HepG2 (cell line): Measurements from ENCODE around the gene DLEC1. TPM values are rescaled to one million over a fixed set of nuclear protein-coding genes. Genes with fewer than 3 reads are reported as not detected.

Source experiments
- ATAC-seq: fragments of 200-7000 bp; cut with Tn5 transposase; 3 replicates; pipeline ENCODE4 v1.9.1; 2020; ENCODE audit warnings: mild to moderate bottlenecking, moderate library complexity
- BruUV-seq: library from RNA; stranded (reverse); fragments of 400-500 nt; replicated peaks from 2 replicates; lab custom pipeline; 2021; lab: Mats Ljungman, UMichigan
- CTCF ChIA-PET: fragments of 300-600 bp; formaldehyde crosslinking; extraction: SDS; loops from one replicate; lab custom pipeline; 2021; ENCODE audit warnings: low total read pairs, inconsistent platforms, low intra/inter-chr PET ratio; lab: Yijun Ruan, JAX
- POLR2A ChIA-PET: fragments of 350-600 bp; sonication (Branson Sonifier 250); formaldehyde crosslinking; loops from one replicate; lab custom pipeline; 2020; ENCODE audit warnings: antibody characterized with exemption, inconsistent platforms; lab: Yijun Ruan, JAX
- DNase-seq: peaks from one replicate; pipeline ENCODE4 v3.0.0-alpha.2; 2015; ENCODE audit warnings: low spot score
- FAIRE-seq: peaks from 3 replicates; lab custom pipeline; 2011; peaks lifted over from hg19 to GRCh38; lab: Jason Lieb, UNC
- H2AFZ ChIP-seq: one replicate; pipeline ENCODE4 v1.6.1; 2011; ENCODE audit warnings: low read length, inconsistent platforms
- H3K27ac ChIP-seq: fragments of 300-600 bp; 3 replicates; pipeline ENCODE4 v1.8.0; 2011; ENCODE audit warnings: mixed run types, mild to moderate bottlenecking, mixed read lengths, low read length, inconsistent platforms; ENCODE audit not compliant: insufficient read depth; ENCODE audit errors: extremely low read length
- H3K27me3 ChIP-seq, 2 experiments: fragments of 200-600 bp in 1 of 2; 2 replicates in 1 of 2; 3 replicates in 1 of 2; pipeline versions ENCODE4 v1.6.0 to v1.8.0; 2011; ENCODE audit warnings: low read length in 2 of 2, mild to moderate bottlenecking in 2 of 2, moderate library complexity in 2 of 2, inconsistent platforms in 1 of 2; ENCODE audit not compliant: insufficient read depth in 2 of 2, control insufficient read depth in 1 of 2
- H3K36me3 ChIP-seq, 2 experiments: fragments of 200-600 bp in 1 of 2; replicated peaks in 1 of 2; 2 replicates in 1 of 2; 3 replicates in 1 of 2; pipeline versions ENCODE4 v1.5.1 to v1.8.0; 2011; ENCODE audit warnings: low read length in 2 of 2, inconsistent platforms in 1 of 2; ENCODE audit not compliant: insufficient read depth in 2 of 2, control insufficient read depth in 1 of 2
- H3K4me1 ChIP-seq: 2 replicates; pipeline ENCODE4 v1.5.1; 2012; ENCODE audit warnings: low read length, inconsistent platforms; ENCODE audit not compliant: insufficient read depth
- H3K4me2 ChIP-seq: 2 replicates; pipeline ENCODE4 v1.6.0; 2011; ENCODE audit warnings: low read depth, low read length, inconsistent platforms
- H3K4me3 ChIP-seq, 3 experiments: fragments of 200-600 bp in 1 of 3; sonication (generic), shearing (Covaris generic) in 1 of 3; replicated peaks in 1 of 3; 2 replicates each; pipeline ENCODE4 v1.5.1; 2011 to 2016; ENCODE audit warnings: low read length in 3 of 3, inconsistent platforms in 2 of 3, low read depth in 2 of 3, mild to moderate bottlenecking in 2 of 3, control low read depth in 1 of 3, mixed read lengths in 1 of 3; ENCODE audit not compliant: insufficient read depth in 1 of 3
- H3K79me2 ChIP-seq: one replicate; pipeline ENCODE4 v1.6.1; 2011; ENCODE audit warnings: low read length, inconsistent platforms; ENCODE audit not compliant: insufficient read depth
- H3K9ac ChIP-seq: 2 replicates; pipeline ENCODE4 v1.6.0; 2011; ENCODE audit warnings: mild to moderate bottlenecking, low read depth, low read length, inconsistent platforms; ENCODE audit not compliant: insufficient read depth
- H3K9me3 ChIP-seq: 2 replicates; pipeline ENCODE4 v1.5.1; 2012; ENCODE audit warnings: mild to moderate bottlenecking, low read length
- H4K20me1 ChIP-seq: 2 replicates; pipeline ENCODE4 v1.6.0; 2011; ENCODE audit warnings: inconsistent platforms, mild to moderate bottlenecking, low read length, moderate library complexity; ENCODE audit not compliant: insufficient read depth
- CAMTA2 ChIP-seq: sonication (generic); formaldehyde crosslinking; IDR thresholded peaks from 2 replicates; pipeline ENCODE4 v1.4.0; 2020; ENCODE audit warnings: mild to moderate bottlenecking, missing genetic modification reagents, borderline replicate concordance
- ZNF644 ChIP-seq: IDR thresholded peaks from 2 replicates; pipeline ENCODE4 v1.6.1; 2016; ENCODE audit warnings: low read depth
- WGBS: methylation state at CpG from one replicate; pipeline ENCODE4 v1.1.6; 2017; ENCODE audit warnings: low lambda C conversion rate; 5-methylcytosine and 5-hydroxymethylcytosine counted together
- in situ Hi-C: cut with HindIII; loops from 2 replicates; pipeline ENCODE4 v1.10.0; 2017; ENCODE audit warnings: low pct_unique_long_range_greater_than_20kb; ENCODE audit not compliant: extremely low pct_ligation_motif_present
- intact Hi-C: fragments of 100-400 bp; cut with micrococcal nuclease; formaldehyde crosslinking; loops from one replicate; pipeline ENCODE4 v1.10.0; 2022; ENCODE audit not compliant: unreplicated experiment
- polyA plus RNA-seq, 8 experiments: library from polyadenylated mRNA; depleted of rRNA in 3 of 8; stranded (reverse) in 7 of 8; unstranded in 1 of 8; fragments of >200 nt; fragmentation: Illumina TruSeq in 4 of 8; extraction: Trizol in 4 of 8; gene quantifications; 2 replicates each; pipeline versions ENCODE4 v1.2.1 to v1.2.3, GENCODE V29; 2011 to 2016; ENCODE audit warnings: low read depth in 4 of 8, missing spikeins in 1 of 8, mixed read lengths in 1 of 8; ENCODE audit not compliant: insufficient read depth in 1 of 8
- total RNA-seq, 5 experiments: library from RNA; depleted of rRNA; stranded (reverse); fragments of >200 nt; fragmentation: Illumina TruSeq; extraction: Trizol; gene quantifications; 2 replicates each; pipeline ENCODE4 v1.2.3, GENCODE V29; 2016; ENCODE audit warnings: low read depth in 1 of 5
- TF ChIP-seq, protein P1 (sequence below), 2 experiments: sonication (generic) in 1 of 2; formaldehyde crosslinking in 1 of 2; IDR thresholded peaks; 2 replicates each; pipeline versions ENCODE4 v1.4.0 to v1.6.1; 2016 to 2020; ENCODE audit warnings: borderline replicate concordance in 1 of 2, low read depth in 1 of 2, mild to moderate bottlenecking in 1 of 2, missing genetic modification reagents in 1 of 2
- TF ChIP-seq, protein P2 (sequence below): sonication (generic); formaldehyde crosslinking; IDR thresholded peaks from 2 replicates; pipeline ENCODE4 v1.8.1; 2023; ENCODE audit warnings: mild to moderate bottlenecking, missing genetic modification reagents
- TF ChIP-seq, protein P3 (sequence below): sonication (generic); formaldehyde crosslinking; IDR thresholded peaks from 2 replicates; pipeline ENCODE4 v1.5.0; 2020; ENCODE audit warnings: mild to moderate bottlenecking, missing genetic modification reagents
- TF ChIP-seq, protein P4 (sequence below): sonication (generic); formaldehyde crosslinking; IDR thresholded peaks from 2 replicates; pipeline ENCODE4 v1.5.0; 2020; ENCODE audit warnings: missing genetic modification reagents

DLEC1 gene
- total and polyA plus RNA-seq, 2 of the 13 experiments (the other 11 are each of a cell fraction or from before 2014, with no cell fraction given), result 0.09 TPM; not detected in 1

DNA sequence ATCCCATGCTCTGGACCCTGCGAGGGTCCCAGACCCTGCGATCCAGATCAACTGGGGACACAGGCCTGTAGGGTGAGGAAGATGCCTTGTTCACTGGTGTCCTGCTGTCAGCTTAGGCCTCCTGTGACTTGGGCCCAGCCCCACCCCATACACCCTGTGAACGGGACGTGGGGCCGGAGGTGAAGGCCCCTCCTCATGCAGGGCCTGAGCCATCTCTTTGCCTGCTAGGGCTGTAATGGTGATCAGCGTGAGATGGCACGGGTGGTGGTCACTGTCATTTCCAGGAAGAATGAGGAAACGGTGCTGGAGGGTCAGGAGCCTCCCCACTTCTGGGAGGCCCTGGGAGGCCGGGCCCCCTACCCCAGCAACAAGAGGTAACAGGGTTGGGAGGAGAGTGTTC, 36.1 kb upstream of the DLEC1 start:
- Histone ChIP-seq H3K27ac (no peak overlapping the region), H3K4me3 (peak overlapping the region in 1 of 3 experiments; percentile 77; a peak in 2 of 6 replicates), H3K79me2 (no peaks in the 10 kb centered on the region), H3K9me3 (no peaks in the 10 kb centered on the region), H3K9ac (peak overlapping the region; percentile 55; the same call in 1 of the 2 replicates), H2AFZ (peak overlapping the region; percentile 70)
- POLR2A ChIA-PET, result interaction anchor here (1.1 kb wide), 1 partner anchor 93 kb away, joined by 4 read pairs; no protein-coding TSS in a partner anchor
- TF ChIP-seq CAMTA2 (CRISPR knock-in tag) (0 out of 2 replicates have a peak, but pooled peaks have one; percentile 47), ZNF644 (no peak)
- TF ChIP-seq, protein P1, sequence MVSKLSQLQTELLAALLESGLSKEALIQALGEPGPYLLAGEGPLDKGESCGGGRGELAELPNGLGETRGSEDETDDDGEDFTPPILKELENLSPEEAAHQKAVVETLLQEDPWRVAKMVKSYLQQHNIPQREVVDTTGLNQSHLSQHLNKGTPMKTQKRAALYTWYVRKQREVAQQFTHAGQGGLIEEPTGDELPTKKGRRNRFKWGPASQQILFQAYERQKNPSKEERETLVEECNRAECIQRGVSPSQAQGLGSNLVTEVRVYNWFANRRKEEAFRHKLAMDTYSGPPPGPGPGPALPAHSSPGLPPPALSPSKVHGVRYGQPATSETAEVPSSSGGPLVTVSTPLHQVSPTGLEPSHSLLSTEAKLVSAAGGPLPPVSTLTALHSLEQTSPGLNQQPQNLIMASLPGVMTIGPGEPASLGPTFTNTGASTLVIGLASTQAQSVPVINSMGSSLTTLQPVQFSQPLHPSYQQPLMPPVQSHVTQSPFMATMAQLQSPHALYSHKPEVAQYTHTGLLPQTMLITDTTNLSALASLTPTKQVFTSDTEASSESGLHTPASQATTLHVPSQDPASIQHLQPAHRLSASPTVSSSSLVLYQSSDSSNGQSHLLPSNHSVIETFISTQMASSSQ (IDR thresholded peaks at IDR 0.05; ENCODE audit: low read depth), result no peak
- TF ChIP-seq, protein P1 (CRISPR knock-in tag; IDR thresholded peaks at IDR 0.05; ENCODE audit: borderline replicate concordance), result no peak
- TF ChIP-seq, protein P2, sequence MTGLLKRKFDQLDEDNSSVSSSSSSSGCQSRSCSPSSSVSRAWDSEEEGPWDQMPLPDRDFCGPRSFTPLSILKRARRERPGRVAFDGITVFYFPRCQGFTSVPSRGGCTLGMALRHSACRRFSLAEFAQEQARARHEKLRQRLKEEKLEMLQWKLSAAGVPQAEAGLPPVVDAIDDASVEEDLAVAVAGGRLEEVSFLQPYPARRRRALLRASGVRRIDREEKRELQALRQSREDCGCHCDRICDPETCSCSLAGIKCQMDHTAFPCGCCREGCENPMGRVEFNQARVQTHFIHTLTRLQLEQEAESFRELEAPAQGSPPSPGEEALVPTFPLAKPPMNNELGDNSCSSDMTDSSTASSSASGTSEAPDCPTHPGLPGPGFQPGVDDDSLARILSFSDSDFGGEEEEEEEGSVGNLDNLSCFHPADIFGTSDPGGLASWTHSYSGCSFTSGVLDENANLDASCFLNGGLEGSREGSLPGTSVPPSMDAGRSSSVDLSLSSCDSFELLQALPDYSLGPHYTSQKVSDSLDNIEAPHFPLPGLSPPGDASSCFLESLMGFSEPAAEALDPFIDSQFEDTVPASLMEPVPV (CRISPR knock-in tag), result 0 out of 2 replicates have a peak, but pooled peaks have one; percentile 40
- TF ChIP-seq, protein P3, sequence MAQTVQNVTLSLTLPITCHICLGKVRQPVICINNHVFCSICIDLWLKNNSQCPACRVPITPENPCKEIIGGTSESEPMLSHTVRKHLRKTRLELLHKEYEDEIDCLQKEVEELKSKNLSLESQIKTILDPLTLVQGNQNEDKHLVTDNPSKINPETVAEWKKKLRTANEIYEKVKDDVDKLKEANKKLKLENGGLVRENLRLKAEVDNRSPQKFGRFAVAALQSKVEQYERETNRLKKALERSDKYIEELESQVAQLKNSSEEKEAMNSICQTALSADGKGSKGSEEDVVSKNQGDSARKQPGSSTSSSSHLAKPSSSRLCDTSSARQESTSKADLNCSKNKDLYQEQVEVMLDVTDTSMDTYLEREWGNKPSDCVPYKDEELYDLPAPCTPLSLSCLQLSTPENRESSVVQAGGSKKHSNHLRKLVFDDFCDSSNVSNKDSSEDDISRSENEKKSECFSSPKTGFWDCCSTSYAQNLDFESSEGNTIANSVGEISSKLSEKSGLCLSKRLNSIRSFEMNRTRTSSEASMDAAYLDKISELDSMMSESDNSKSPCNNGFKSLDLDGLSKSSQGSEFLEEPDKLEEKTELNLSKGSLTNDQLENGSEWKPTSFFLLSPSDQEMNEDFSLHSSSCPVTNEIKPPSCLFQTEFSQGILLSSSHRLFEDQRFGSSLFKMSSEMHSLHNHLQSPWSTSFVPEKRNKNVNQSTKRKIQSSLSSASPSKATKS (CRISPR knock-in tag), result no peak
- TF ChIP-seq, protein P4, sequence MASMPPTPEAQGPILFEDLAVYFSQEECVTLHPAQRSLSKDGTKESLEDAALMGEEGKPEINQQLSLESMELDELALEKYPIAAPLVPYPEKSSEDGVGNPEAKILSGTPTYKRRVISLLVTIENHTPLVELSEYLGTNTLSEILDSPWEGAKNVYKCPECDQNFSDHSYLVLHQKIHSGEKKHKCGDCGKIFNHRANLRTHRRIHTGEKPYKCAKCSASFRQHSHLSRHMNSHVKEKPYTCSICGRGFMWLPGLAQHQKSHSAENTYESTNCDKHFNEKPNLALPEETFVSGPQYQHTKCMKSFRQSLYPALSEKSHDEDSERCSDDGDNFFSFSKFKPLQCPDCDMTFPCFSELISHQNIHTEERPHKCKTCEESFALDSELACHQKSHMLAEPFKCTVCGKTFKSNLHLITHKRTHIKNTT (CRISPR knock-in tag), result no peak
- TF ChIP-seq, all 625 proteins: peak for 2
- BruUV-seq, result no TSS peak
- DNase-seq (no peak), ATAC-seq (no peak), FAIRE-seq (no peak)
- CTCF ChIA-PET, result interaction anchor here (1.5 to 2.1 kb wide), 2 partner anchors 28 to 147 kb away, joined by 4 to 21 read pairs; no protein-coding TSS in a partner anchor
- in situ Hi-C loops (loop anchor here (5.0 kb wide), 1 partner anchor 146 kb away; no protein-coding TSS in a partner anchor), intact Hi-C loops (loop anchor here (1.0 kb wide), 2 partner anchors 29 to 148 kb away; no protein-coding TSS in a partner anchor)
- no peaks in the 10 kb centered on the region; a peak in 1 of 5 replicates for H3K36me3 ChIP-seq
- peak overlapping the region; percentile 97 for H3K4me2 ChIP-seq
- WGBS, result 100% methylated on average over 1 of the region's 9 CpGs
- H4K20me1 ChIP-seq, result no peaks in the 10 kb centered on the region
- H3K27me3 ChIP-seq, result peaks cover 0 to 16% of the 10 kb centered on the region in 2 experiments; a peak in 2 of 5 replicates
- peaks cover 72% of the 10 kb centered on the region for H3K4me1 ChIP-seq
